Hepatocyte (in vitro differentiated cells): ENCODE measurements around the gene IP6K3. TPM values are rescaled to one million over a fixed set of nuclear protein-coding genes. Genes with fewer than 3 reads are reported as not detected.

Experiments used
- DNase-seq: peaks from one replicate; pipeline ENCODE4 v3.0.0-alpha.2; 2016; ENCODE audit warnings: low spot score
- H2AFZ ChIP-seq: fragments of 200-600 bp; sonication (generic); 2 replicates; pipeline ENCODE4 v1.6.0; 2016; ENCODE audit warnings: antibody characterized with exemption, mild to moderate bottlenecking
- H3K27ac ChIP-seq: fragments of 200-600 bp; sonication (generic); 2 replicates; pipeline ENCODE4 v1.5.1; 2016; ENCODE audit warnings: mild to moderate bottlenecking
- H3K27me3 ChIP-seq: fragments of 200-600 bp; sonication (generic); 2 replicates; pipeline ENCODE4 v1.6.1; 2016
- H3K36me3 ChIP-seq: fragments of 200-600 bp; sonication (generic); replicated peaks from 2 replicates; pipeline ENCODE4 v1.5.1; 2016; ENCODE audit warnings: low read depth; ENCODE audit not compliant: insufficient read depth
- H3K4me1 ChIP-seq: fragments of 200-600 bp; sonication (generic); 2 replicates; pipeline ENCODE4 v1.5.1; 2016; ENCODE audit warnings: mild to moderate bottlenecking, moderate library complexity; ENCODE audit not compliant: insufficient read depth
- H3K4me2 ChIP-seq: fragments of 200-600 bp; sonication (generic); 2 replicates; pipeline ENCODE4 v1.6.0; 2016
- H3K4me3 ChIP-seq: fragments of 200-600 bp; sonication (generic); 2 replicates; pipeline ENCODE4 v1.5.1; 2016; ENCODE audit warnings: mild to moderate bottlenecking
- H3K79me2 ChIP-seq: fragments of 200-600 bp; sonication (generic); 2 replicates; pipeline ENCODE4 v1.6.0; 2017; ENCODE audit warnings: mild to moderate bottlenecking
- H3K9me2 ChIP-seq: fragments of 200-600 bp; sonication (generic); replicated peaks from 2 replicates; pipeline ENCODE4 v1.6.0; 2017; ENCODE audit warnings: mild to moderate bottlenecking; ENCODE audit not compliant: insufficient read depth
- H3K9me3 ChIP-seq: fragments of 200-600 bp; sonication (generic); 2 replicates; pipeline ENCODE4 v1.5.1; 2016; ENCODE audit warnings: low read depth, mild to moderate bottlenecking
- H4K20me1 ChIP-seq: fragments of 200-600 bp; sonication (generic); 2 replicates; pipeline ENCODE4 v1.6.0; 2016; ENCODE audit warnings: mild to moderate bottlenecking; ENCODE audit not compliant: insufficient read depth, poor library complexity, severe bottlenecking
- EZH2 ChIP-seq: fragments of 200-600 bp; sonication (generic); IDR thresholded peaks from 2 replicates; pipeline ENCODE4 v1.6.1; 2016; ENCODE audit warnings: antibody characterized with exemption, mild to moderate bottlenecking, borderline replicate concordance
- EZH2phosphoT487 ChIP-seq: fragments of 200-600 bp; sonication (generic); IDR thresholded peaks from one replicate; pipeline ENCODE4 v1.6.1; 2018; ENCODE audit warnings: antibody characterized with exemption, mild to moderate bottlenecking, low read depth, moderate library complexity; ENCODE audit not compliant: unreplicated experiment, severe bottlenecking
- WGBS: methylation state at CpG from one replicate; pipeline ENCODE4 v1.1.6; 2016; ENCODE audit warnings: low lambda C conversion rate; ENCODE audit errors: missing lambda C conversion rate; 5-methylcytosine and 5-hydroxymethylcytosine counted together
- polyA plus RNA-seq: library from polyadenylated mRNA; unstranded; fragments of >200 nt; fragmentation: Nextera tagmentation; extraction: Ambion mirVana; gene quantifications from 2 replicates; pipeline ENCODE4 v1.2.1, GENCODE V29; 2016
- total RNA-seq: library from RNA; depleted of rRNA; stranded (reverse); fragments of >200 nt; gene quantifications from 2 replicates; pipeline ENCODE4 v1.2.3, GENCODE V29; 2014
- TF ChIP-seq, protein P1 (sequence below): fragments of 200-600 bp; sonication (generic); IDR thresholded peaks from 2 replicates; pipeline ENCODE4 v1.5.1; 2016; ENCODE audit warnings: antibody characterized with exemption, mild to moderate bottlenecking; ENCODE audit not compliant: poor library complexity

The IP6K3 gene
- total and polyA plus RNA-seq, 2 experiments from 2014 or later = 9.5 to 25.3 TPM

DNA sequence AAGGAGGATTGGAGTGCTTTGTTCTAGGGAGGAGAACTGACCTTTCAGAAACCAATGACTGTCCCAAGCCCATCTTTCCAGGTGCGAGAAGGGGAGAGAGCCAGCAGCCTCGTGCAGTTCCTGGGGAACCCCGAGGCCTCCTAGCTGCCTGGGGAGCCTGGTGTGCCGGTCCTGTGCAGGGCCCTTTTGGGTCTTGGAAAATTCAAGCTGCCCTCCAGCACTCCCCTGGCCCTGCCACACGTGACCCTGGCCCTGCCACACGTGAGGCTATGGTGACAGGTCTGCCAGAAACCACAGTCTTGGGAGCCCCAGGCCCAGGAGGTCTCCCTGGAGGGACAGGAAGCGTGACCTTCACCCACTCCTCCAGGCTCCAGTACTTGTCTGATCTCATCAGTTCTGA, 15.7 kb downstream of the IP6K3 start:
- Histone ChIP-seq H3K27ac (no peak overlapping the region), H3K9me2 (no peaks in the 10 kb centered on the region), H3K79me2 (no peaks in the 10 kb centered on the region), H2AFZ (no peak overlapping the region), H3K36me3 (no peaks in the 10 kb centered on the region), H3K4me2 (no peak overlapping the region), H3K9me3 (no peaks in the 10 kb centered on the region), H4K20me1 (no peaks in the 10 kb centered on the region), H3K4me3 (no peak overlapping the region), H3K27me3 (no peaks in the 10 kb centered on the region), H3K4me1 (no peaks in the 10 kb centered on the region)
- DNase-seq = no peak
- TF ChIP-seq EZH2 (no peak), EZH2phosphoT487 (no peak)
- TF ChIP-seq, protein P1, sequence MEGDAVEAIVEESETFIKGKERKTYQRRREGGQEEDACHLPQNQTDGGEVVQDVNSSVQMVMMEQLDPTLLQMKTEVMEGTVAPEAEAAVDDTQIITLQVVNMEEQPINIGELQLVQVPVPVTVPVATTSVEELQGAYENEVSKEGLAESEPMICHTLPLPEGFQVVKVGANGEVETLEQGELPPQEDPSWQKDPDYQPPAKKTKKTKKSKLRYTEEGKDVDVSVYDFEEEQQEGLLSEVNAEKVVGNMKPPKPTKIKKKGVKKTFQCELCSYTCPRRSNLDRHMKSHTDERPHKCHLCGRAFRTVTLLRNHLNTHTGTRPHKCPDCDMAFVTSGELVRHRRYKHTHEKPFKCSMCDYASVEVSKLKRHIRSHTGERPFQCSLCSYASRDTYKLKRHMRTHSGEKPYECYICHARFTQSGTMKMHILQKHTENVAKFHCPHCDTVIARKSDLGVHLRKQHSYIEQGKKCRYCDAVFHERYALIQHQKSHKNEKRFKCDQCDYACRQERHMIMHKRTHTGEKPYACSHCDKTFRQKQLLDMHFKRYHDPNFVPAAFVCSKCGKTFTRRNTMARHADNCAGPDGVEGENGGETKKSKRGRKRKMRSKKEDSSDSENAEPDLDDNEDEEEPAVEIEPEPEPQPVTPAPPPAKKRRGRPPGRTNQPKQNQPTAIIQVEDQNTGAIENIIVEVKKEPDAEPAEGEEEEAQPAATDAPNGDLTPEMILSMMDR = no peak
- 78% methylated on average over 7 of the region's 7 CpGs for WGBS

DNA sequence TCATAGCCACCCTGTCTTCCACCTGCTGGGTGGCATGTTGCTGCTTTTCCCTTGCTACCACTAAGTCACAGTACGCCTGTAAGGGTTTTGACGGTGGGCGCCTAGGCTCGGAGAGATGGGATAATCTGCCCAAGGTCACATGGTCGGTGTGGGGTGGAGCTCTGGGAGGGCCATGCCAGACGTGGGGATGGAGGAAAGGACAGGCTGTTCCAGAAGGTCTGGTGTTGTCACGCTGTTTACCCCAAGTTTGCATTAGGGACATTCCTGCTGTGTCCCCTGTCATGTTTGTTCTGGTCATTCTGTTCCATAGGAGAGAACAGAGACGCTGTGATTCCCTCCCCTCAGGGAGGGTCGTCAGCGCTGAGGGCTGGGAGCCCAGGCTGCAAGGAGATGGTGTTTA, 16.1 kb downstream of the IP6K3 start:
- Histone ChIP-seq H4K20me1 (no peaks in the 10 kb centered on the region), H3K27ac (no peak overlapping the region), H3K9me2 (no peaks in the 10 kb centered on the region), H3K79me2 (no peaks in the 10 kb centered on the region), H3K4me1 (no peaks in the 10 kb centered on the region), H3K9me3 (no peaks in the 10 kb centered on the region), H3K27me3 (no peaks in the 10 kb centered on the region), H2AFZ (no peak overlapping the region), H3K36me3 (no peaks in the 10 kb centered on the region), H3K4me3 (no peak overlapping the region), H3K4me2 (no peak overlapping the region)
- 69% methylated on average over 10 of the region's 10 CpGs for WGBS
- no peak for DNase-seq
- no peak for TF ChIP-seq EZH2phosphoT487
- TF ChIP-seq, protein P1 = no peak
- TF ChIP-seq EZH2 = no peak

DNA sequence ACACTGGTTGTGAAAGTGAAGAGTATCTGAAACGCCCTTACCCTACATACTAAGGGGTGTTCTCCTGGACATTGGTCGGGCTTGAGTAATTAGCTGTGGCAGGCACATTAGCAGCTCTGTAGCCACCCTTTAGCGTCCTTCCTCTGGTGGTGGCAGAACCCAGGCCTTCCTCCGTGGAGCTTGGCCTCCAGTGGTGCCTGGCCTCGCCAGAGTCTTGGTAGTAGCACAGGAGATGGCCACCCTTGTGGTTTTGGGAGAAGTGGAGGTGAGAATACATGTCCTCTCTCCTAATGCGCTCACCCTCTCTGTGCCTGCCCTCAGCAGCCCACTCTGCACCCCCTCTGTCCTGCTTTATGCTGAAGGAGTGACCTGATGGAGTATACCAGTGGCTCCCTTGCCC, 17.6 kb downstream of the IP6K3 start:
- no peak for DNase-seq
- H3K4me2 ChIP-seq = no peak overlapping the region
- H4K20me1 ChIP-seq = no peaks in the 10 kb centered on the region
- 88% methylated on average over 6 of the region's 6 CpGs for WGBS
- no peaks in the 10 kb centered on the region for H3K4me1 ChIP-seq
- H3K36me3 ChIP-seq = no peaks in the 10 kb centered on the region
- H3K9me2 ChIP-seq = no peaks in the 10 kb centered on the region
- no peaks in the 10 kb centered on the region for H3K27me3 ChIP-seq
- no peak overlapping the region for H3K4me3 ChIP-seq
- no peaks in the 10 kb centered on the region for H3K9me3 ChIP-seq
- H3K79me2 ChIP-seq = no peaks in the 10 kb centered on the region
- no peak overlapping the region for H2AFZ ChIP-seq
- no peak overlapping the region for H3K27ac ChIP-seq
- TF ChIP-seq EZH2 (no peak), EZH2phosphoT487 (no peak)
- TF ChIP-seq, protein P1 = no peak

DNA sequence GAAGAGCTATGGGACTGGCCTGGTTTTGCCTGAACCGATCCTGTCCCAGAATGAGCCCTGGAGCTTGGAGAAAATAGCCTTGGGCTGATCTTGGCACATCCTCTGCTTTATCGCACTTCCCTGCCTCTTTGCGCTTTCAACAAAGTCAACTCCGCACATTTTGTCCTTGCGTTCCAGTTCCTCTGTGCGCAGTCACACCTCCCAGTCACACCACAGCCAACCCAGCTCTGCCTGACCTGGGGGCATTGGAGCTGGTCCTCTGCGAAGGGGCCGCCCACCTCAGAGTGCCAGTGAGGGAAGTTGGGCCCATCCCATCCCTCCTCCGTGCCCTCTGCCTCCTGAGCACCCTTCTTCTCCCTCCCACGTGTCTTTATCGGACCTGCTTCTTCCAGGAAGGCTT, 18.3 kb downstream of the IP6K3 start:
- H3K27me3 ChIP-seq = no peaks in the 10 kb centered on the region
- H4K20me1 ChIP-seq = no peaks in the 10 kb centered on the region
- no peaks in the 10 kb centered on the region for H3K79me2 ChIP-seq
- no peak overlapping the region for H3K4me3 ChIP-seq
- no peak overlapping the region for H2AFZ ChIP-seq
- H3K4me2 ChIP-seq = no peak overlapping the region
- H3K4me1 ChIP-seq = no peaks in the 10 kb centered on the region
- DNase-seq = no peak
- no peaks in the 10 kb centered on the region for H3K36me3 ChIP-seq
- TF ChIP-seq EZH2 (no peak), EZH2phosphoT487 (no peak)
- TF ChIP-seq, protein P1 = no peak
- H3K27ac ChIP-seq = no peak overlapping the region
- no peaks in the 10 kb centered on the region for H3K9me3 ChIP-seq
- no peaks in the 10 kb centered on the region for H3K9me2 ChIP-seq
- 94% methylated on average over 10 of the region's 11 CpGs for WGBS
